ENCODE results near the gene GPR75. TPM values are rescaled to one million over a fixed set of nuclear protein-coding genes. Genes with fewer than 3 reads are reported as not detected.
"Not testable (repeated sequence)": the region's sequence is repeated elsewhere in the genome, so short reads cannot be mapped to it uniquely, and the experiment has no call there.

Gene GPR75
- total RNA-seq, 1 experiment from 2014 or later, result 4.8 TPM

DNA sequence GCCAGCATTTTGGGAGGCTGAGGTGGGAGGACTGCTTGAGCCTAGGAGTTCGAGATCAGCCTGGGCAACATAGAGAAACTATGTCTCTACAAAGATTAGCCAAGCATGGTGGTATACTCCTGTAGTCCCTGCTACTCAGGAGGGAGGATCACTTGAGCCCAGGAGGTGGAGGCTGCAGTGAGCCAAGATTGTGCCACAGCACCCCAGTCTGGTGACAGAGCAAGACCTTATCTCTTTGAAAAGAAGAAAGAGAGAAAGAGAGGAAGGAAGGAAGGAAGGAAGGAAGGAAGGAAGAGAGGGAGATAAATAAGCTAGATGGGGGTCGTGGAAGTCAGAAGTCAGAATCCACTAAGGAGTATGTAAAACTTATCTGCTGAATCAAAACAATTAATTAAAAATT lies 16.2 kb downstream of the GPR75 start:
- no peaks in the 10 kb centered on the region for H3K27me3 ChIP-seq (replicated peaks; ENCODE audit: insufficient read depth, low read depth, low read length, poor library complexity)
- no TSS peak for BruUV-seq (replicated peaks)
- no peaks in the 10 kb centered on the region for H3K4me1 ChIP-seq (ENCODE audit: insufficient read depth, low read length, poor library complexity, severe bottlenecking)
- peak; percentile 52 for DNase-seq (ENCODE audit: low spot score)
- POLR2A ChIA-PET (ENCODE audit: low non-redundant PET), result no interaction called here
- intact Hi-C loops (cut with micrococcal nuclease; ENCODE audit: unreplicated experiment), result no loop called here
- TF ChIP-seq EZH2 (IDR thresholded peaks at IDR 0.05; ENCODE audit: borderline replicate concordance, low read depth, low read length, poor library complexity, severe bottlenecking), result no peak
- TF ChIP-seq, protein P1, sequence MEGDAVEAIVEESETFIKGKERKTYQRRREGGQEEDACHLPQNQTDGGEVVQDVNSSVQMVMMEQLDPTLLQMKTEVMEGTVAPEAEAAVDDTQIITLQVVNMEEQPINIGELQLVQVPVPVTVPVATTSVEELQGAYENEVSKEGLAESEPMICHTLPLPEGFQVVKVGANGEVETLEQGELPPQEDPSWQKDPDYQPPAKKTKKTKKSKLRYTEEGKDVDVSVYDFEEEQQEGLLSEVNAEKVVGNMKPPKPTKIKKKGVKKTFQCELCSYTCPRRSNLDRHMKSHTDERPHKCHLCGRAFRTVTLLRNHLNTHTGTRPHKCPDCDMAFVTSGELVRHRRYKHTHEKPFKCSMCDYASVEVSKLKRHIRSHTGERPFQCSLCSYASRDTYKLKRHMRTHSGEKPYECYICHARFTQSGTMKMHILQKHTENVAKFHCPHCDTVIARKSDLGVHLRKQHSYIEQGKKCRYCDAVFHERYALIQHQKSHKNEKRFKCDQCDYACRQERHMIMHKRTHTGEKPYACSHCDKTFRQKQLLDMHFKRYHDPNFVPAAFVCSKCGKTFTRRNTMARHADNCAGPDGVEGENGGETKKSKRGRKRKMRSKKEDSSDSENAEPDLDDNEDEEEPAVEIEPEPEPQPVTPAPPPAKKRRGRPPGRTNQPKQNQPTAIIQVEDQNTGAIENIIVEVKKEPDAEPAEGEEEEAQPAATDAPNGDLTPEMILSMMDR (conservative IDR thresholded peaks at IDR 0.05; ENCODE audit: low read depth, low read length), result no peak
- CTCF ChIA-PET, result no interaction called here
- H3K4me3 ChIP-seq (ENCODE audit: low read depth, low read length, poor library complexity, severe bottlenecking), result no peak overlapping the region
- H3K9me3 ChIP-seq (ENCODE audit: low read depth, low read length, poor library complexity, severe bottlenecking), result no peaks in the 10 kb centered on the region
- H3K27ac ChIP-seq (ENCODE audit: low read depth, low read length, poor library complexity, severe bottlenecking), result no peak overlapping the region
- no peaks in the 10 kb centered on the region for H3K36me3 ChIP-seq (ENCODE audit: insufficient read depth, low read length, poor library complexity, severe bottlenecking)

DNA sequence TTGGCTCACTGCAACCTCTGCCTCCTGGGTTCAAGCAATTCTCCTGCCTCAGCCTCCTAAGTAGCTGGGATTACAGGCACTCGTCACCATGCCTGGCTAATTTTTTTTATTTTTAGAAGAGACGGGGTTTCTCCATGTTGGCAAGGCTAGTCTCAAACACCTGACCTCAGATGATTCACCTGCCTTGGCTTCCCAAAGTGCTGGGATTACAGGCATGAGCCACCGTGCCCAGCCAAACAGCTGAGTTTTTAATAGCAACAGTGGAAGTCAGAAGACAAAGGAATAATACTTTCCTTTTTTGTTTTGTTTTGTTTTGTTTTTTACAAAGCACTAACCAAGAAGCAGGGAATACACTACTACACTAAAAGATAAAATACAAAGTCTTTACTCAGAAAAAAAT lies 16.9 kb downstream of the GPR75 start:
- DNase-seq (ENCODE audit: low spot score), result no peak

DNA sequence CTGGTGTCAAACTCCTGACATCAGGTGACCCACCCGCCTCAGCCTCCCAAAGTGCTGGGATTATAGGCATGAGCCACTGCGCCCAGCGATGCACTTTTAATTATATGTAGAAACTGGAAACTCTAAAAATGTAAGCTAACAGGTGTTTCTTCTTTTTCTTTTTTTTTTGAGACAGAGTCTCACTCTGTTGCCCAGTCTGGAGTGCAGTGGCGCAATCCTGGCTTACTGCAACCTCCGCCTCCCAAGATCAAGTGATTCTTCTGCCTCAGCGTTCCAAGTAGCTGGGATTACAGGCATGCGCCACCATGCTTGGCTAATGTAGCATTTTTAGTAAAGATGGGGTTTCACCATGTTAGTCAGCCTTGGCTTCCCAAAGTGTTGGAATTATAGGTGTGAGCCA lies 18.1 kb downstream of the GPR75 start:
- H3K27me3 ChIP-seq (replicated peaks; ENCODE audit: insufficient read depth, low read depth, low read length, poor library complexity); H3K36me3 ChIP-seq (ENCODE audit: insufficient read depth, low read length, poor library complexity, severe bottlenecking); H3K4me1 ChIP-seq (ENCODE audit: insufficient read depth, low read length, poor library complexity, severe bottlenecking); H3K4me3 ChIP-seq (ENCODE audit: low read depth, low read length, poor library complexity, severe bottlenecking); CTCF ChIA-PET; intact Hi-C loops (cut with micrococcal nuclease; ENCODE audit: unreplicated experiment); POLR2A ChIA-PET (ENCODE audit: low non-redundant PET); H3K27ac ChIP-seq (ENCODE audit: low read depth, low read length, poor library complexity, severe bottlenecking); H3K9me3 ChIP-seq (ENCODE audit: low read depth, low read length, poor library complexity, severe bottlenecking); BruUV-seq (replicated peaks); DNase-seq (ENCODE audit: low spot score): not testable (repeated sequence)

More for the DNA sequence above, 16.9 kb downstream of the GPR75 start:
- no peaks in the 10 kb centered on the region for H3K27me3 ChIP-seq (replicated peaks; ENCODE audit: insufficient read depth, low read depth, low read length, poor library complexity)
- no peaks in the 10 kb centered on the region for H3K4me1 ChIP-seq (ENCODE audit: insufficient read depth, low read length, poor library complexity, severe bottlenecking)
- CTCF ChIA-PET, result no interaction called here
- POLR2A ChIA-PET (ENCODE audit: low non-redundant PET), result no interaction called here
- intact Hi-C loops (cut with micrococcal nuclease; ENCODE audit: unreplicated experiment), result no loop called here
- TF ChIP-seq, protein P1 (conservative IDR thresholded peaks at IDR 0.05; ENCODE audit: low read depth, low read length), result no peak
- TF ChIP-seq EZH2 (IDR thresholded peaks at IDR 0.05; ENCODE audit: borderline replicate concordance, low read depth, low read length, poor library complexity, severe bottlenecking), result no peak
- H3K36me3 ChIP-seq (ENCODE audit: insufficient read depth, low read length, poor library complexity, severe bottlenecking), result no peaks in the 10 kb centered on the region
- H3K27ac ChIP-seq (ENCODE audit: low read depth, low read length, poor library complexity, severe bottlenecking), result no peak overlapping the region
- H3K4me3 ChIP-seq (ENCODE audit: low read depth, low read length, poor library complexity, severe bottlenecking), result no peak overlapping the region
- BruUV-seq (replicated peaks), result no TSS peak
- no peaks in the 10 kb centered on the region for H3K9me3 ChIP-seq (ENCODE audit: low read depth, low read length, poor library complexity, severe bottlenecking)

DNA sequence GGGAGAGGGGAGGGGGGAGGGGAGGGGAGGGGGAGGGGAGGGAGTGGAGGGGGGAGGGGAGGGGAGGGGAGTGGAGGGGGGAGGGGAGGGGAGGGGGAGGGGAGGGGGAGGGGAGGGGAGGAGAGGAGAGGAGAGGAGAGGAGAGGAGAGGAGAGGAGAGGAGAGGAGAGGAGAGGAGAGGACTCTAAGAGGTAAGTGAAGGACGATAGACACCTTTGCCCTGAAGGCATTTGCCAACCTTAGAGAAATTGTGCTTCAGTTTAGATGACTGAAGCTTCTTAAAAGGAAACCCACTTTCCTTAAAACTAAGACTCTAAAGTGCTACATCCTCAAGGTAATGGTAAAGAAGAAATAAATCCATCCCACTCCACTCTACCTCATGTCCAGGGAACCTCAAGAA lies 19.2 kb downstream of the GPR75 start:
- no peaks in the 10 kb centered on the region for H3K36me3 ChIP-seq (ENCODE audit: insufficient read depth, low read length, poor library complexity, severe bottlenecking)
- intact Hi-C loops (cut with micrococcal nuclease; ENCODE audit: unreplicated experiment), result no loop called here
- no peaks in the 10 kb centered on the region for H3K4me1 ChIP-seq (ENCODE audit: insufficient read depth, low read length, poor library complexity, severe bottlenecking)
- no peak for TF ChIP-seq EZH2 (IDR thresholded peaks at IDR 0.05; ENCODE audit: borderline replicate concordance, low read depth, low read length, poor library complexity, severe bottlenecking)
- TF ChIP-seq, protein P1 (conservative IDR thresholded peaks at IDR 0.05; ENCODE audit: low read depth, low read length), result no peak
- ChIA-PET POLR2A (ENCODE audit: low non-redundant PET) (no interaction called here), CTCF (no interaction called here)
- H3K4me3 ChIP-seq (ENCODE audit: low read depth, low read length, poor library complexity, severe bottlenecking), result no peak overlapping the region
- H3K9me3 ChIP-seq (ENCODE audit: low read depth, low read length, poor library complexity, severe bottlenecking), result no peaks in the 10 kb centered on the region
- H3K27ac ChIP-seq (ENCODE audit: low read depth, low read length, poor library complexity, severe bottlenecking), result no peak overlapping the region
- no peaks in the 10 kb centered on the region for H3K27me3 ChIP-seq (replicated peaks; ENCODE audit: insufficient read depth, low read depth, low read length, poor library complexity)
- no TSS peak for BruUV-seq (replicated peaks)
- DNase-seq (ENCODE audit: low spot score), result no peak

DNA sequence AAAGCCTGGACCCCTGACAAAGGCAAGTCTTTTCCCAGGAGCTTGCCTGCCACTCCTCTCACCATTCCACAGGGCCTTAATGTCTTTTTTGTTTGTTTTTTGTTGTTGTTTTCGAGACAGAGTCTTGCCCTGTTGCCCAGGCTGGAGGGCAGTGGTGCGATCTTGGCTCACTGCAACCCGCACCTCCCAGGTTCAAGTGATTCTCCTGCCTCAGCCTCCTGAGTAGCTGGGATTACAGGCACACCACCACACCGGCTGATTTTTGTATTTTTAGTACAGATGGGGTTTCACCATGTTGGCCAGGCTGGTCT lies 29.8 kb downstream of the GPR75 start:
- DNase-seq (ENCODE audit: low spot score); H3K4me3 ChIP-seq (ENCODE audit: low read depth, low read length, poor library complexity, severe bottlenecking); H3K4me1 ChIP-seq (ENCODE audit: insufficient read depth, low read length, poor library complexity, severe bottlenecking); BruUV-seq (replicated peaks); H3K9me3 ChIP-seq (ENCODE audit: low read depth, low read length, poor library complexity, severe bottlenecking); H3K36me3 ChIP-seq (ENCODE audit: insufficient read depth, low read length, poor library complexity, severe bottlenecking); H3K27ac ChIP-seq (ENCODE audit: low read depth, low read length, poor library complexity, severe bottlenecking); POLR2A ChIA-PET (ENCODE audit: low non-redundant PET); H3K27me3 ChIP-seq (replicated peaks; ENCODE audit: insufficient read depth, low read depth, low read length, poor library complexity); CTCF ChIA-PET: not testable (repeated sequence)
- intact Hi-C loops (cut with micrococcal nuclease; ENCODE audit: unreplicated experiment), result loop anchor here (10.0 kb wide), 1 partner anchor 405 kb away; no protein-coding TSS in a partner anchor

Data from A673 (cell line).